ENCODE data around the gene ANGPTL3.
"Not testable (repeated sequence)": the region's sequence is repeated elsewhere in the genome, so short reads cannot be mapped to it uniquely, and the experiment has no call there.

The ANGPTL3 gene

GRCh38 chr1:62597281-62597680 is at the start of gene ANGPTL3:
Gene ANGPTL3, plus strand, starts transcription at chr1:62597520. Its CDS starts 47 bp downstream, at chr1:62597567.
- DNase-seq (ENCODE audit: low read depth), result no peak

- DNase-seq (ENCODE audit: low read depth), result no peak
These were observed 36.0 kb upstream of the ANGPTL3 start for GRCh38 chr1:62561306-62561705.

- DNase-seq (ENCODE audit: low read depth), result not testable (repeated sequence)
These were observed 30.1 kb upstream of the ANGPTL3 start for GRCh38 chr1:62567182-62567581.

- not testable (repeated sequence) for DNase-seq (ENCODE audit: low read depth)
These were observed 29.4 kb upstream of the ANGPTL3 start for GRCh38 chr1:62567926-62568325.

- not testable (repeated sequence) for DNase-seq (ENCODE audit: low read depth)
These were observed 25.8 kb upstream of the ANGPTL3 start for GRCh38 chr1:62571517-62571916.

GRCh38 chr1:62572476-62572875 is 24.8 kb upstream of the ANGPTL3 start:
- no peak for DNase-seq (ENCODE audit: low read depth)

- no peak for DNase-seq (ENCODE audit: low read depth)
These were observed 23.6 kb upstream of the ANGPTL3 start for GRCh38 chr1:62573675-62574074.

- DNase-seq (ENCODE audit: low read depth), result no peak
These were observed 11.7 kb upstream of the ANGPTL3 start for GRCh38 chr1:62585469-62586155.

- DNase-seq (ENCODE audit: low read depth), result no peak
These were observed 9.3 kb upstream of the ANGPTL3 start for GRCh38 chr1:62588000-62588399.

GRCh38 chr1:62589321-62589720 is 8.0 kb upstream of the ANGPTL3 start:
- DNase-seq (ENCODE audit: low read depth), result no peak

- no peak for DNase-seq (ENCODE audit: low read depth)
These were observed 6.9 kb upstream of the ANGPTL3 start for GRCh38 chr1:62590255-62590969.

GRCh38 chr1:62590970-62591368 is 6.4 kb upstream of the ANGPTL3 start:
- no peak for DNase-seq (ENCODE audit: low read depth)

- DNase-seq (ENCODE audit: low read depth), result no peak
These were observed 3.4 kb upstream of the ANGPTL3 start for GRCh38 chr1:62593825-62594394.

GRCh38 chr1:62595647-62596046 is 1.7 kb upstream of the ANGPTL3 start:
- DNase-seq (ENCODE audit: low read depth), result no peak

- no peak for DNase-seq (ENCODE audit: low read depth)
These were observed 1.7 kb downstream of the ANGPTL3 start for GRCh38 chr1:62599044-62599443.

GRCh38 chr1:62601457-62601856 is 4.1 kb downstream of the ANGPTL3 start:
- no peak for DNase-seq (ENCODE audit: low read depth)

GRCh38 chr1:62608905-62609304 is 11.6 kb downstream of the ANGPTL3 start:
- no peak for DNase-seq (ENCODE audit: low read depth)

- not testable (repeated sequence) for DNase-seq (ENCODE audit: low read depth)
These were observed 13.3 kb downstream of the ANGPTL3 start for GRCh38 chr1:62610588-62610987.

- no peak for DNase-seq (ENCODE audit: low read depth)
These were observed 15.4 kb downstream of the ANGPTL3 start for GRCh38 chr1:62612770-62613169.

GRCh38 chr1:62613325-62613727 is 16.0 kb downstream of the ANGPTL3 start:
- DNase-seq (ENCODE audit: low read depth), result no peak

- DNase-seq (ENCODE audit: low read depth), result no peak
These were observed 16.6 kb downstream of the ANGPTL3 start for GRCh38 chr1:62613890-62614289.

- DNase-seq (ENCODE audit: low read depth), result no peak
These were observed 24.6 kb downstream of the ANGPTL3 start for GRCh38 chr1:62621907-62622306.

GRCh38 chr1:62625415-62625814 is 28.1 kb downstream of the ANGPTL3 start:
- no peak for DNase-seq (ENCODE audit: low read depth)

All from CMK (cell line).